GM12878 (cell line): ENCODE measurements around the gene BPTF. TPM values are rescaled to one million over a fixed set of nuclear protein-coding genes. Genes with fewer than 3 reads are reported as not detected.

Experiments
- ATAC-seq: fragments of 200-7000 bp; cut with Tn5 transposase; 3 replicates; pipeline ENCODE4 v1.9.1; 2020; ENCODE audit warnings: mild to moderate bottlenecking, moderate library complexity
- BruUV-seq: library from RNA; stranded (reverse); fragments of 400-500 nt; replicated peaks from 2 replicates; lab custom pipeline; 2021; lab: Mats Ljungman, UMichigan
- CTCF ChIA-PET: fragments of 300-600 bp; sonication (Branson Sonifier 250); formaldehyde crosslinking; extraction: SDS; loops from one replicate; lab custom pipeline; 2021; ENCODE audit warnings: inconsistent platforms; lab: Yijun Ruan, JAX
- POLR2A ChIA-PET: fragments of 350-600 bp; formaldehyde crosslinking; extraction: SDS; loops from one replicate; lab custom pipeline; 2021; ENCODE audit warnings: inconsistent platforms; lab: Charles Lee
- RAD21 ChIA-PET: fragments of 300-600 bp; sonication (Branson Sonifier 250); formaldehyde crosslinking; loops from one replicate; lab custom pipeline; 2023; ENCODE audit warnings: antibody characterized with exemption; ENCODE audit not compliant: unreplicated experiment; lab: Charles Lee
- SMC1A ChIA-PET: fragments of 300-600 bp; sonication (Branson Sonifier 250); formaldehyde crosslinking; loops from one replicate; lab custom pipeline; 2023; ENCODE audit not compliant: unreplicated experiment, uncharacterized antibody; lab: Charles Lee
- DNase-seq: peaks from one replicate; pipeline ENCODE4 v3.0.0-alpha.2; 2011; ENCODE audit warnings: low read depth, low spot score
- FAIRE-seq: peaks from 3 replicates; lab custom pipeline; 2011; peaks lifted over from hg19 to GRCh38; lab: Jason Lieb, UNC
- H2AFZ ChIP-seq: 2 replicates; pipeline ENCODE4 v1.6.0; 2011; ENCODE audit warnings: low read depth, low read length, control low read depth; ENCODE audit not compliant: control insufficient read depth
- H3K27ac ChIP-seq: 2 replicates; pipeline ENCODE4 v1.5.1; 2011; ENCODE audit warnings: control low read depth; ENCODE audit not compliant: control insufficient read depth, insufficient read depth
- H3K27me3 ChIP-seq, 2 experiments: replicated peaks in 1 of 2; 2 replicates each; pipeline versions ENCODE4 v1.6.0 to v1.6.1; 2011; ENCODE audit warnings: low read length in 1 of 2; ENCODE audit not compliant: control insufficient read depth in 2 of 2, insufficient read depth in 2 of 2
- H3K36me3 ChIP-seq, 2 experiments: 2 replicates each; pipeline ENCODE4 v1.5.1; 2011; ENCODE audit warnings: low read length in 1 of 2; ENCODE audit not compliant: control insufficient read depth in 2 of 2, insufficient read depth in 2 of 2
- H3K4me1 ChIP-seq: 2 replicates; pipeline ENCODE4 v1.6.1; 2011; ENCODE audit warnings: mild to moderate bottlenecking, low read length, moderate library complexity, mixed read lengths; ENCODE audit not compliant: control insufficient read depth, insufficient read depth
- H3K4me2 ChIP-seq: 2 replicates; pipeline ENCODE4 v1.6.0; 2011; ENCODE audit warnings: control low read depth; ENCODE audit not compliant: control insufficient read depth, insufficient read depth
- H3K4me3 ChIP-seq: fragments of 200-600 bp; sonication (generic); 2 replicates; pipeline ENCODE4 v1.5.1; 2016
- H3K79me2 ChIP-seq: 2 replicates; pipeline ENCODE4 v1.6.0; 2011; ENCODE audit warnings: low read length; ENCODE audit not compliant: control insufficient read depth, insufficient read depth
- H3K9ac ChIP-seq: 2 replicates; pipeline ENCODE4 v1.8.0; 2011; ENCODE audit warnings: low read length, control low read depth, mixed read lengths; ENCODE audit not compliant: control insufficient read depth, insufficient read depth
- H3K9me3 ChIP-seq: replicated peaks from 3 replicates; pipeline ENCODE4 v1.5.1; 2011; ENCODE audit warnings: mild to moderate bottlenecking, low read length; ENCODE audit not compliant: control insufficient read depth, insufficient read depth
- H4K20me1 ChIP-seq: 2 replicates; pipeline ENCODE4 v1.6.0; 2011; ENCODE audit not compliant: control insufficient read depth, insufficient read depth
- ASH2L ChIP-seq: fragments of 300-600, 200-600 bp; sonication (generic); IDR thresholded peaks from 2 replicates; pipeline ENCODE4 v1.6.1; 2017; ENCODE audit warnings: low read depth, mild to moderate bottlenecking, borderline replicate concordance
- BACH1 ChIP-seq: fragments of 450-650 bp; IDR thresholded peaks from 2 replicates; pipeline ENCODE4 v1.6.1; 2017; ENCODE audit warnings: mild to moderate bottlenecking, borderline replicate concordance
- CBX5 ChIP-seq: sonication (generic); IDR thresholded peaks from 2 replicates; pipeline ENCODE4 v1.6.1; 2016; ENCODE audit warnings: low read depth, moderate library complexity, mild to moderate bottlenecking, inconsistent platforms
- HDAC6 ChIP-seq: fragments of 200-600 bp; sonication (generic); IDR thresholded peaks from one replicate; pipeline ENCODE4 v1.8.0; 2017; ENCODE audit warnings: antibody characterized with exemption; ENCODE audit not compliant: unreplicated experiment
- JUND ChIP-seq: IDR thresholded peaks from 2 replicates; pipeline ENCODE4 v1.6.1; 2012; ENCODE audit warnings: low read depth, mild to moderate bottlenecking, low read length, improper control_type of control experiment, moderate library complexity
- MYB ChIP-seq: fragments of 150-350 bp; IDR thresholded peaks from 2 replicates; pipeline ENCODE4 v1.6.1; 2014; ENCODE audit warnings: mild to moderate bottlenecking, low read depth, low read length, borderline replicate concordance
- NFIC ChIP-seq: IDR thresholded peaks from 2 replicates; pipeline ENCODE4 v1.6.1; 2012; ENCODE audit warnings: low read depth, mild to moderate bottlenecking, inconsistent platforms, low read length, moderate library complexity
- RAD51 ChIP-seq: fragments of 450-650 bp; IDR thresholded peaks from 2 replicates; pipeline ENCODE4 v1.6.1; 2016; ENCODE audit warnings: moderate library complexity, mild to moderate bottlenecking, inconsistent platforms
- SMC3 ChIP-seq: IDR thresholded peaks from 2 replicates; pipeline ENCODE4 v1.6.1; 2011; ENCODE audit warnings: low read length, improper control_type of control experiment, borderline replicate concordance
- SREBF1 ChIP-seq: IDR thresholded peaks from 2 replicates; pipeline ENCODE4 v1.6.1; 2012; ENCODE audit warnings: mild to moderate bottlenecking, low read length
- ZZZ3 ChIP-seq: IDR thresholded peaks from 2 replicates; pipeline ENCODE4 v1.6.1; 2011; ENCODE audit warnings: low read depth; ENCODE audit not compliant: control insufficient read depth, insufficient read length
- WGBS: methylation state at CpG from one replicate; pipeline ENCODE4 v1.1.6; 2016; ENCODE audit warnings: low lambda C conversion rate; ENCODE audit not compliant: insufficient replicate concordance, insufficient coverage; ENCODE audit errors: missing lambda C conversion rate; 5-methylcytosine and 5-hydroxymethylcytosine counted together
- in situ Hi-C: fragments of 300-500 bp; cut with MboI; formaldehyde crosslinking; loops from 9 replicates; pipeline ENCODE4 v1.14.3; 2018; ENCODE audit warnings: mixed read lengths
- intact Hi-C: fragments of 100-400 bp; cut with micrococcal nuclease; formaldehyde crosslinking; loops from one replicate; pipeline ENCODE4 v1.14.2; 2022; ENCODE audit not compliant: unreplicated experiment
- polyA plus RNA-seq, 11 experiments: library from polyadenylated mRNA; depleted of rRNA in 4 of 11; unstranded in 6 of 11; stranded (reverse) in 5 of 11; fragments of >200 nt; fragmentation: Nextera tagmentation in 4 of 11; fragmentation: Illumina TruSeq in 1 of 11; extraction: Ambion mirVana in 4 of 11; extraction: Trizol in 1 of 11; gene quantifications; 1 replicate in 1 of 11; 2 replicates in 10 of 11; pipeline versions ENCODE4 v1.2.1 to v1.2.3, GENCODE V29; 2011 to 2016; ENCODE audit warnings: inconsistent platforms in 2 of 11, missing spikeins in 2 of 11, low read depth in 1 of 11
- total RNA-seq, 4 experiments: library from RNA; depleted of rRNA in 3 of 4; stranded (reverse); fragments of >200 nt in 3 of 4; fragmentation: Illumina TruSeq in 1 of 4; extraction: Trizol in 1 of 4; gene quantifications; 2 replicates each; pipeline versions ENCODE4 v1.2.1 to v1.2.3, GENCODE V29; 2013 to 2021
- TF ChIP-seq, protein P1 (sequence below): fragments of 450-650 bp; formaldehyde crosslinking; IDR thresholded peaks from 2 replicates; pipeline ENCODE4 v1.4.0; 2022; ENCODE audit warnings: mild to moderate bottlenecking, moderate library complexity
- TF ChIP-seq, protein P2 (sequence below): IDR thresholded peaks from 2 replicates; pipeline ENCODE4 v1.6.1; 2012; ENCODE audit warnings: low read length, inconsistent platforms
- TF ChIP-seq, protein P3 (sequence below): fragments of 450-650 bp; formaldehyde crosslinking; IDR thresholded peaks from 2 replicates; pipeline ENCODE4 v1.4.0; 2020; ENCODE audit warnings: mild to moderate bottlenecking, moderate library complexity

Gene BPTF
- total and polyA plus RNA-seq, 10 of the 15 experiments (the other 5 are each of a cell fraction or from before 2014, with no cell fraction given) = 19.4 to 78.3 (median 44.8) TPM

DNA sequence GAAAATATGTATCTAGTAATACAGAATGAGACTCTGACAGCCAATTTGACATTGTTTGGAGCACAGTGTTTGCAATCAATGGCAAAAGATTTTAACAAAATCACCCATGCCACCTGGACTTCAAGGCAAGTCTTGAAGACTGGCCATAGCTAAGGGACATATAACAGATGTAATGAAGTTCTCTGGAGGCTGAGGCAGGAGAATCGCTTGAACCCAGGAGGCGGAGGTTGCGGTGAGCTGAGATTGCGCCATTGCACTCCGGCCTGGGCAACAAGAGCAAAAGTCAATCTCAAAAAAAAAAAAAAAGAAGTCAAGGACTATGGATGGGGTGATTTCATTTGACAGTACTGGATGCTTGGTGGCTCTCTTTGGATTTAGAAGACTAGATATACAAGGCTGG is 5.6 kb upstream of the BPTF start:
- CTCF ChIA-PET = interaction anchor here (11.1 kb wide), 1 partner anchor 18 kb away, joined by 133 read pairs; no protein-coding TSS in a partner anchor
- in situ Hi-C loops = no loop called here
- RAD21 ChIA-PET = no interaction called here
- Histone ChIP-seq H4K20me1 (no peaks in the 10 kb centered on the region), H3K9me3 (no peaks in the 10 kb centered on the region), H3K79me2 (no peaks in the 10 kb centered on the region), H3K4me2 (no peak overlapping the region), H3K36me3 (no peaks in the 10 kb centered on the region), H2AFZ (no peak overlapping the region), H3K27me3 (no peaks in the 10 kb centered on the region), H3K4me1 (peaks cover 40% of the 10 kb centered on the region), H3K27ac (no peak overlapping the region), H3K4me3 (no peak overlapping the region)
- SMC1A ChIA-PET = no interaction called here
- FAIRE-seq = no peak
- 97% methylated on average over 5 of the region's 5 CpGs for WGBS
- TF ChIP-seq BACH1 = no peak
- no peak for TF ChIP-seq JUND
- no peak for TF ChIP-seq ZZZ3
- TF ChIP-seq MYB = no peak
- no peak for TF ChIP-seq SREBF1
- no peak for TF ChIP-seq NFIC
- TF ChIP-seq, protein P1, sequence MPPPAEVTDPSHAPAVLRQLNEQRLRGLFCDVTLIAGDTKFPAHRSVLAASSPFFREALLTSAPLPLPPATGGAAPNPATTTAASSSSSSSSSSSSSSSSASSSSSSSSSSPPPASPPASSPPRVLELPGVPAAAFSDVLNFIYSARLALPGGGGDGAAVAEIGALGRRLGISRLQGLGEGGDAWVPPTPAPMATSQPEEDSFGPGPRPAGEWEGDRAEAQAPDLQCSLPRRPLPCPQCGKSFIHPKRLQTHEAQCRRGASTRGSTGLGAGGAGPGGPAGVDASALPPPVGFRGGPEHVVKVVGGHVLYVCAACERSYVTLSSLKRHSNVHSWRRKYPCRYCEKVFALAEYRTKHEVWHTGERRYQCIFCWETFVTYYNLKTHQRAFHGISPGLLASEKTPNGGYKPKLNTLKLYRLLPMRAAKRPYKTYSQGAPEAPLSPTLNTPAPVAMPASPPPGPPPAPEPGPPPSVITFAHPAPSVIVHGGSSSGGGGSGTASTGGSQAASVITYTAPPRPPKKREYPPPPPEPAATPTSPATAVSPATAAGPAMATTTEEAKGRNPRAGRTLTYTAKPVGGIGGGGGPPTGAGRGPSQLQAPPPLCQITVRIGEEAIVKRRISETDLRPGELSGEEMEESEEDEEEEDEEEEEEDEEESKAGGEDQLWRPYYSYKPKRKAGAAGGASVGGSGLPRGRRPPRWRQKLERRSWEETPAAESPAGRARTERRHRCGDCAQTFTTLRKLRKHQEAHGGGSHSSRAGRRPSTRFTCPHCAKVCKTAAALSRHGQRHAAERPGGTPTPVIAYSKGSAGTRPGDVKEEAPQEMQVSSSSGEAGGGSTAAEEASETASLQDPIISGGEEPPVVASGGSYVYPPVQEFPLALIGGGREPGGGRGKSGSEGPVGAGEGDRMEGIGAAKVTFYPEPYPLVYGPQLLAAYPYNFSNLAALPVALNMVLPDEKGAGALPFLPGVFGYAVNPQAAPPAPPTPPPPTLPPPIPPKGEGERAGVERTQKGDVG (CRISPR knock-in tag) = no peak
- no peak for TF ChIP-seq CBX5
- no peak for TF ChIP-seq HDAC6
- TF ChIP-seq SMC3 = no peak
- TF ChIP-seq, protein P2, sequence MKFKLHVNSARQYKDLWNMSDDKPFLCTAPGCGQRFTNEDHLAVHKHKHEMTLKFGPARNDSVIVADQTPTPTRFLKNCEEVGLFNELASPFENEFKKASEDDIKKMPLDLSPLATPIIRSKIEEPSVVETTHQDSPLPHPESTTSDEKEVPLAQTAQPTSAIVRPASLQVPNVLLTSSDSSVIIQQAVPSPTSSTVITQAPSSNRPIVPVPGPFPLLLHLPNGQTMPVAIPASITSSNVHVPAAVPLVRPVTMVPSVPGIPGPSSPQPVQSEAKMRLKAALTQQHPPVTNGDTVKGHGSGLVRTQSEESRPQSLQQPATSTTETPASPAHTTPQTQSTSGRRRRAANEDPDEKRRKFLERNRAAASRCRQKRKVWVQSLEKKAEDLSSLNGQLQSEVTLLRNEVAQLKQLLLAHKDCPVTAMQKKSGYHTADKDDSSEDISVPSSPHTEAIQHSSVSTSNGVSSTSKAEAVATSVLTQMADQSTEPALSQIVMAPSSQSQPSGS = no peak
- no peak for TF ChIP-seq RAD51
- TF ChIP-seq, protein P3, sequence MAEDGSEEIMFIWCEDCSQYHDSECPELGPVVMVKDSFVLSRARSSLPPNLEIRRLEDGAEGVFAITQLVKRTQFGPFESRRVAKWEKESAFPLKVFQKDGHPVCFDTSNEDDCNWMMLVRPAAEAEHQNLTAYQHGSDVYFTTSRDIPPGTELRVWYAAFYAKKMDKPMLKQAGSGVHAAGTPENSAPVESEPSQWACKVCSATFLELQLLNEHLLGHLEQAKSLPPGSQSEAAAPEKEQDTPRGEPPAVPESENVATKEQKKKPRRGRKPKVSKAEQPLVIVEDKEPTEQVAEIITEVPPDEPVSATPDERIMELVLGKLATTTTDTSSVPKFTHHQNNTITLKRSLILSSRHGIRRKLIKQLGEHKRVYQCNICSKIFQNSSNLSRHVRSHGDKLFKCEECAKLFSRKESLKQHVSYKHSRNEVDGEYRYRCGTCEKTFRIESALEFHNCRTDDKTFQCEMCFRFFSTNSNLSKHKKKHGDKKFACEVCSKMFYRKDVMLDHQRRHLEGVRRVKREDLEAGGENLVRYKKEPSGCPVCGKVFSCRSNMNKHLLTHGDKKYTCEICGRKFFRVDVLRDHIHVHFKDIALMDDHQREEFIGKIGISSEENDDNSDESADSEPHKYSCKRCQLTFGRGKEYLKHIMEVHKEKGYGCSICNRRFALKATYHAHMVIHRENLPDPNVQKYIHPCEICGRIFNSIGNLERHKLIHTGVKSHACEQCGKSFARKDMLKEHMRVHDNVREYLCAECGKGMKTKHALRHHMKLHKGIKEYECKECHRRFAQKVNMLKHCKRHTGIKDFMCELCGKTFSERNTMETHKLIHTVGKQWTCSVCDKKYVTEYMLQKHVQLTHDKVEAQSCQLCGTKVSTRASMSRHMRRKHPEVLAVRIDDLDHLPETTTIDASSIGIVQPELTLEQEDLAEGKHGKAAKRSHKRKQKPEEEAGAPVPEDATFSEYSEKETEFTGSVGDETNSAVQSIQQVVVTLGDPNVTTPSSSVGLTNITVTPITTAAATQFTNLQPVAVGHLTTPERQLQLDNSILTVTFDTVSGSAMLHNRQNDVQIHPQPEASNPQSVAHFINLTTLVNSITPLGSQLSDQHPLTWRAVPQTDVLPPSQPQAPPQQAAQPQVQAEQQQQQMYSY = no peak
- no peak for TF ChIP-seq ASH2L
- TF ChIP-seq, all 136 proteins: peak for 0
- intact Hi-C loops = loop anchor here (10.0 kb wide), 1 partner anchor 165 kb away; no protein-coding TSS in a partner anchor
- POLR2A ChIA-PET = interaction anchor here (0.5 to 1.7 kb wide), 2 partner anchors 36 to 1450 kb away, joined by 4 to 6 read pairs; no protein-coding TSS in a partner anchor
- no peak for ATAC-seq
- DNase-seq = no peak
- no TSS peak for BruUV-seq
- H3K9ac ChIP-seq = no peak overlapping the region
